ENCODE data around the gene SSRP1. TPM values are rescaled to one million over a fixed set of nuclear protein-coding genes. Genes with fewer than 3 reads are reported as not detected.

The SSRP1 gene
- total and polyA plus RNA-seq, 9 of the 15 experiments (the other 6 are each of a cell fraction or from before 2014, with no cell fraction given), result 91.1 to 416 (median 245) TPM

GRCh38 chr11:57311109-57311936 is 24.4 kb downstream of the SSRP1 start (continued):
- TF ChIP-seq TRIM25 (IDR thresholded peaks at IDR 0.05; ENCODE audit: borderline replicate concordance) (no peak), ARNT (IDR thresholded peaks at IDR 0.05) (no peak), MYC (IDR thresholded peaks at IDR 0.05; ENCODE audit: low read depth, low read length) (0 out of 2 replicates have a peak, but pooled peaks have one; percentile 16), MYC (CRISPR knock-in tag; IDR thresholded peaks at IDR 0.05; ENCODE audit: borderline replicate concordance, low read depth) (no peak), ELF1 (tag; IDR thresholded peaks at IDR 0.05) (no peak), RBM22 (IDR thresholded peaks at IDR 0.05; ENCODE audit: low read depth, low read length, poor library complexity, severe bottlenecking) (peak; percentile 67), E4F1 (CRISPR knock-in tag; IDR thresholded peaks at IDR 0.05; ENCODE audit: borderline replicate concordance) (no peak), ARHGAP35 (IDR thresholded peaks at IDR 0.05; ENCODE audit: partially characterized antibody) (no peak), BCL6 (CRISPR knock-in tag; IDR thresholded peaks at IDR 0.05) (no peak), TFAP4 (CRISPR knock-in tag; IDR thresholded peaks at IDR 0.05; ENCODE audit: borderline replicate concordance) (peak; percentile 88), ZNF57 (CRISPR knock-in tag; IDR thresholded peaks at IDR 0.05) (no peak), SMARCE1 (IDR thresholded peaks at IDR 0.05) (0 out of 2 replicates have a peak, but pooled peaks have one; percentile 36), XRCC4 (IDR thresholded peaks at IDR 0.05; ENCODE audit: extremely low read depth, insufficient read depth, insufficient read length) (no peak), SUPT5H (IDR thresholded peaks at IDR 0.05) (peak; percentile 63; the same call in 1 of the 2 replicates), ZNF511 (CRISPR knock-in tag; IDR thresholded peaks at IDR 0.05) (0 out of 2 replicates have a peak, but pooled peaks have one; percentile 33), NFYB (IDR thresholded peaks at IDR 0.05; ENCODE audit: extremely low read depth, insufficient read length) (no peak), ZBTB33 (CRISPR knock-in tag; IDR thresholded peaks at IDR 0.05) (no peak), KDM5B (IDR thresholded peaks at IDR 0.05; ENCODE audit: insufficient replicate concordance, low read depth, low read length) (peak; percentile 34), XRCC5 (IDR thresholded peaks at IDR 0.05; ENCODE audit: low read depth, low read length) (no peak), ZNF830 (CRISPR knock-in tag; IDR thresholded peaks at IDR 0.05) (no peak)

Measured in K562 (cell line).